H9 (cell line): ENCODE results near the gene IL1RAP. TPM values are rescaled to one million over a fixed set of nuclear protein-coding genes. Genes with fewer than 3 reads are reported as not detected.

ENCODE experiments used
- DNase-seq: peaks from one replicate; pipeline ENCODE4 v3.0.0-alpha.2; 2017
- H2AFZ ChIP-seq: one replicate; pipeline ENCODE4 v1.6.1; 2013; ENCODE audit warnings: mild to moderate bottlenecking, low read length, control low read depth, moderate library complexity
- H2AK5ac ChIP-seq: 2 replicates; pipeline ENCODE4 v1.6.1; 2013; ENCODE audit warnings: low read length, control low read depth, mixed read lengths; ENCODE audit not compliant: insufficient read length
- H2BK120ac ChIP-seq: one replicate; pipeline ENCODE4 v1.6.1; 2013; ENCODE audit warnings: low read depth, mild to moderate bottlenecking, low read length, control low read depth, inconsistent platforms; ENCODE audit not compliant: poor library complexity, severe bottlenecking
- H2BK12ac ChIP-seq: 2 replicates; pipeline ENCODE4 v1.6.1; 2013; ENCODE audit warnings: low read length, control low read depth, mixed read lengths, low read depth; ENCODE audit not compliant: insufficient read length
- H2BK15ac ChIP-seq: 2 replicates; pipeline ENCODE4 v1.6.1; 2013; ENCODE audit warnings: low read depth, low read length, control low read depth
- H2BK20ac ChIP-seq: one replicate; pipeline ENCODE4 v1.6.1; 2013; ENCODE audit warnings: low read depth, mild to moderate bottlenecking, low read length, control low read depth, inconsistent platforms; ENCODE audit not compliant: poor library complexity, severe bottlenecking
- H2BK5ac ChIP-seq: 2 replicates; pipeline ENCODE4 v1.6.1; 2013; ENCODE audit warnings: low read length, control low read depth, mixed read lengths; ENCODE audit not compliant: insufficient read length
- H3K14ac ChIP-seq: 2 replicates; pipeline ENCODE4 v1.6.1; 2013; ENCODE audit warnings: low read length, control low read depth; ENCODE audit not compliant: insufficient read depth
- H3K18ac ChIP-seq: 2 replicates; pipeline ENCODE4 v1.6.1; 2013; ENCODE audit warnings: low read depth, mild to moderate bottlenecking, mixed read lengths, low read length, control low read depth; ENCODE audit not compliant: insufficient read length
- H3K23ac ChIP-seq: 2 replicates; pipeline ENCODE4 v1.6.1; 2013; ENCODE audit warnings: low read length, control low read depth, mixed read lengths, low read depth; ENCODE audit not compliant: insufficient read length
- H3K23me2 ChIP-seq: 2 replicates; pipeline ENCODE4 v1.6.1; 2013; ENCODE audit warnings: low read depth, mild to moderate bottlenecking, mixed read lengths, low read length, control low read depth; ENCODE audit not compliant: insufficient read length, poor library complexity, severe bottlenecking
- H3K27ac ChIP-seq: 2 replicates; pipeline ENCODE4 v1.5.1; 2013; ENCODE audit warnings: low read length, control low read depth, mixed read lengths, low read depth; ENCODE audit not compliant: insufficient read length
- H3K27me3 ChIP-seq: 2 replicates; pipeline ENCODE4 v1.6.1; 2013; ENCODE audit warnings: low read length, control low read depth, inconsistent platforms; ENCODE audit not compliant: insufficient read depth
- H3K4ac ChIP-seq: 2 replicates; pipeline ENCODE4 v1.6.1; 2013; ENCODE audit warnings: low read depth, mild to moderate bottlenecking, control low read depth, inconsistent platforms, low read length, moderate library complexity
- H3K4me1 ChIP-seq: 2 replicates; pipeline ENCODE4 v1.6.1; 2013; ENCODE audit warnings: low read length, control low read depth, inconsistent platforms; ENCODE audit not compliant: insufficient read depth
- H3K4me2 ChIP-seq: 2 replicates; pipeline ENCODE4 v1.6.1; 2013; ENCODE audit warnings: low read length, control low read depth, mixed read lengths; ENCODE audit not compliant: insufficient read length, insufficient read depth
- H3K56ac ChIP-seq: 2 replicates; pipeline ENCODE4 v1.6.1; 2013; ENCODE audit warnings: low read depth, mild to moderate bottlenecking, mixed read lengths, low read length, control low read depth; ENCODE audit not compliant: insufficient read length
- H3K79me1 ChIP-seq: 2 replicates; pipeline ENCODE4 v1.6.1; 2013; ENCODE audit warnings: low read depth, mild to moderate bottlenecking, moderate library complexity, low read length, control low read depth, inconsistent platforms; ENCODE audit not compliant: insufficient read depth, poor library complexity, severe bottlenecking
- H3K79me2 ChIP-seq: 2 replicates; pipeline ENCODE4 v1.6.1; 2013; ENCODE audit warnings: low read length, control low read depth, inconsistent platforms; ENCODE audit not compliant: insufficient read depth
- H3K9ac ChIP-seq: 2 replicates; pipeline ENCODE4 v1.6.1; 2013; ENCODE audit warnings: low read length, control low read depth, mixed read lengths; ENCODE audit not compliant: insufficient read length; ENCODE audit errors: extremely low read depth
- H3K9me3 ChIP-seq: one replicate; pipeline ENCODE4 v1.6.1; 2013; ENCODE audit warnings: low read depth, low read length, inconsistent platforms; ENCODE audit not compliant: control insufficient read depth
- H3T11ph ChIP-seq: one replicate; pipeline ENCODE4 v1.6.1; 2013; ENCODE audit warnings: mild to moderate bottlenecking, low read length, control low read depth, inconsistent platforms
- H4K20me1 ChIP-seq: one replicate; pipeline ENCODE4 v1.6.1; 2013; ENCODE audit not compliant: control insufficient read depth, insufficient read length, insufficient read depth
- H4K5ac ChIP-seq: 2 replicates; pipeline ENCODE4 v1.6.1; 2013; ENCODE audit warnings: low read depth, mild to moderate bottlenecking, mixed read lengths, low read length, control low read depth; ENCODE audit not compliant: insufficient read length
- H4K8ac ChIP-seq: replicated peaks from 2 replicates; pipeline ENCODE4 v1.6.1; 2013; ENCODE audit warnings: low read length, control low read depth, mixed read lengths, low read depth; ENCODE audit not compliant: insufficient read length
- H4K91ac ChIP-seq: 2 replicates; pipeline ENCODE4 v1.6.1; 2013; ENCODE audit warnings: low read depth, mild to moderate bottlenecking, moderate library complexity, mixed read lengths, low read length, control low read depth; ENCODE audit not compliant: insufficient read length
- H3K27ac Mint-ChIP-seq, 3 experiments: 2 replicates in 2 of 3; 3 replicates in 1 of 3; pipeline ENCODE4 v1.8.0; 2020 to 2021; ENCODE audit warnings: mixed read lengths in 3 of 3, mild to moderate bottlenecking in 1 of 3, moderate library complexity in 1 of 3
- H3K27me3 Mint-ChIP-seq: 2 replicates; pipeline ENCODE4 v1.8.0; 2021; ENCODE audit warnings: low read depth, mild to moderate bottlenecking, moderate library complexity, mixed read lengths
- H3K36me3 Mint-ChIP-seq, 3 experiments: 2 replicates in 2 of 3; 3 replicates in 1 of 3; pipeline ENCODE4 v1.8.0; 2020 to 2021; ENCODE audit warnings: low read depth in 3 of 3, mixed read lengths in 3 of 3; ENCODE audit not compliant: insufficient read depth in 1 of 3
- H3K4me1 Mint-ChIP-seq, 2 experiments: 2 replicates each; pipeline ENCODE4 v1.8.0; 2020; ENCODE audit warnings: mixed read lengths in 2 of 2
- H3K4me3 Mint-ChIP-seq, 2 experiments: 2 replicates in 1 of 2; 3 replicates in 1 of 2; pipeline ENCODE4 v1.8.0; 2020 to 2021; ENCODE audit warnings: mild to moderate bottlenecking in 2 of 2, mixed read lengths in 2 of 2, moderate library complexity in 1 of 2
- H3K9me3 Mint-ChIP-seq, 2 experiments: 2 replicates in 1 of 2; 3 replicates in 1 of 2; pipeline ENCODE4 v1.8.0; 2020; ENCODE audit warnings: mild to moderate bottlenecking in 2 of 2, mixed read lengths in 2 of 2, moderate library complexity in 1 of 2
- WGBS: extraction: QIAGEN DNeasy Blood & Tissue Kit; methylation state at CpG from one replicate; pipeline ENCODE4 v1.1.7; 2013; ENCODE audit warnings: missing lambda C conversion rate, low lambda C conversion rate, mixed read lengths; ENCODE audit not compliant: insufficient read length; ENCODE audit errors: extremely low coverage; 5-methylcytosine and 5-hydroxymethylcytosine counted together
- total RNA-seq: library from RNA; stranded (reverse); gene quantifications from 2 replicates; pipeline ENCODE4 v1.2.1, GENCODE V29; 2021
- TF ChIP-seq, protein P1 (sequence below): fragments of 200-600 bp; sonication (generic); conservative IDR thresholded peaks from 3 replicates; pipeline ENCODE4 v1.8.0; 2021; ENCODE audit warnings: antibody characterized with exemption, mild to moderate bottlenecking

The IL1RAP gene
- total RNA-seq, 1 experiment from 2014 or later, result 4.6 TPM

DNA sequence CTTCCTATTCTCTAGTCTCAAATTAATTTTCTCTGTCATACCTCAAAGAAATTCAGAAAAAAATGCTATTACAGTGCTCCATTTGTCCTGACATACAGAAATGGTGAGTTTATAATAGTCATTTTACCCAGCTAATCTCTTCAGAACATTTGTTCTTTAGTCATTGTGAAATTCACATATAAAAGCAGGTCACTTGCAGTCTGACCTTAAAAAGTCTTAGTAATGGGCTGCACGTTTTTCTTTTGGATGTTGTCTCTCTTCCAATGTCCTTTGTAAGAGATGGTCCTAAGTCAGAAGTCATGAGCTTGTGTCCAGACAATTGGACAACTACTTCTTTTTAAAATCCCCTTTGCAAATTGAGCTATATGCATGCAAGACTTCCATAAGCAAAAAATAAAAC is 17.0 kb upstream of the IL1RAP start:
- Histone ChIP-seq H3K27me3 (no peaks in the 10 kb centered on the region), H3K27ac (no peak overlapping the region), H3K14ac (no peak overlapping the region), H3K4me1 (peaks cover 3% of the 10 kb centered on the region; the same call in 1 of the 2 replicates), H3K23me2 (no peaks in the 10 kb centered on the region), H3K18ac (no peak overlapping the region), H4K5ac (no peak overlapping the region), H3K9ac (no peak overlapping the region), H3T11ph (no peak overlapping the region), H2AFZ (no peak overlapping the region), H2BK20ac (no peak overlapping the region), H2BK15ac (no peak overlapping the region), H3K4me2 (no peak overlapping the region), H2AK5ac (no peak overlapping the region), H3K79me1 (no peaks in the 10 kb centered on the region), H4K20me1 (no peaks in the 10 kb centered on the region), H4K91ac (no peak overlapping the region), H3K9me3 (no peaks in the 10 kb centered on the region), H3K23ac (no peak overlapping the region), H3K56ac (no peak overlapping the region), H4K8ac (no peak overlapping the region), H3K4ac (no peak overlapping the region), H2BK120ac (no peak overlapping the region), H3K79me2 (no peaks in the 10 kb centered on the region), H2BK5ac (no peak overlapping the region), H2BK12ac (no peak overlapping the region)
- H3K4me1 Mint-ChIP-seq, result peaks cover 9 to 12% of the 10 kb centered on the region in 2 experiments
- H3K4me3 Mint-ChIP-seq, result no peak overlapping the region
- H3K27ac Mint-ChIP-seq, result no peak overlapping the region
- H3K36me3 Mint-ChIP-seq, result no peaks in the 10 kb centered on the region
- H3K9me3 Mint-ChIP-seq, result no peaks in the 10 kb centered on the region
- H3K27me3 Mint-ChIP-seq, result no peaks in the 10 kb centered on the region
- TF ChIP-seq, protein P1, sequence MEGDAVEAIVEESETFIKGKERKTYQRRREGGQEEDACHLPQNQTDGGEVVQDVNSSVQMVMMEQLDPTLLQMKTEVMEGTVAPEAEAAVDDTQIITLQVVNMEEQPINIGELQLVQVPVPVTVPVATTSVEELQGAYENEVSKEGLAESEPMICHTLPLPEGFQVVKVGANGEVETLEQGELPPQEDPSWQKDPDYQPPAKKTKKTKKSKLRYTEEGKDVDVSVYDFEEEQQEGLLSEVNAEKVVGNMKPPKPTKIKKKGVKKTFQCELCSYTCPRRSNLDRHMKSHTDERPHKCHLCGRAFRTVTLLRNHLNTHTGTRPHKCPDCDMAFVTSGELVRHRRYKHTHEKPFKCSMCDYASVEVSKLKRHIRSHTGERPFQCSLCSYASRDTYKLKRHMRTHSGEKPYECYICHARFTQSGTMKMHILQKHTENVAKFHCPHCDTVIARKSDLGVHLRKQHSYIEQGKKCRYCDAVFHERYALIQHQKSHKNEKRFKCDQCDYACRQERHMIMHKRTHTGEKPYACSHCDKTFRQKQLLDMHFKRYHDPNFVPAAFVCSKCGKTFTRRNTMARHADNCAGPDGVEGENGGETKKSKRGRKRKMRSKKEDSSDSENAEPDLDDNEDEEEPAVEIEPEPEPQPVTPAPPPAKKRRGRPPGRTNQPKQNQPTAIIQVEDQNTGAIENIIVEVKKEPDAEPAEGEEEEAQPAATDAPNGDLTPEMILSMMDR, result no peak
- DNase-seq, result no peak
- no CpG with 5 or more reads among the region's 1 CpG for WGBS
